Activated T-helper 2 cell treated with anti-CD3 and anti-CD28 coated beads, Interferon-gamma antibody, Interleukin-2, Interleukin-4, amounts not matched to agents 10 μg/mL and 5 μg/mL and 100 μg/mL, durations not matched to agents 14 hours and 24 hours and 36 hours (primary cell): ENCODE measurements around the gene SKI. TPM values are rescaled to one million over a fixed set of nuclear protein-coding genes. Genes with fewer than 3 reads are reported as not detected.

Experiments used
- DNase-seq: peaks from one replicate; pipeline ENCODE4 v3.0.0; 2021; ENCODE audit warnings: low spot score
- H3K27ac Mint-ChIP-seq: one replicate; pipeline ENCODE4 v1.8.0; 2021; ENCODE audit warnings: mixed read lengths
- H3K27me3 Mint-ChIP-seq: one replicate; pipeline ENCODE4 v1.8.0; 2021; ENCODE audit warnings: low read depth, mixed read lengths
- H3K36me3 Mint-ChIP-seq: one replicate; pipeline ENCODE4 v1.8.0; 2021; ENCODE audit warnings: low read depth, mixed read lengths
- H3K4me1 Mint-ChIP-seq: one replicate; pipeline ENCODE4 v1.8.0; 2021; ENCODE audit warnings: low read depth, mixed read lengths
- H3K4me3 Mint-ChIP-seq: one replicate; pipeline ENCODE4 v1.8.0; 2021; ENCODE audit warnings: low read depth, mild to moderate bottlenecking, moderate library complexity, mixed read lengths
- H3K9me3 Mint-ChIP-seq: one replicate; pipeline ENCODE4 v1.8.0; 2021; ENCODE audit warnings: mixed read lengths
- intact Hi-C: fragments of 100-400 bp; cut with micrococcal nuclease; formaldehyde crosslinking; loops from one replicate; pipeline ENCODE4 v1.15.1; 2023
- total RNA-seq: library from RNA; stranded (reverse); gene quantifications from 2 replicates; pipeline ENCODE4 v1.2.3, GENCODE V29; 2022

SKI gene
- total RNA-seq, 1 donor from 2014 or later = 37.0 TPM

- Mint-ChIP-seq H3K4me1 (no peaks in the 10 kb centered on the region), H3K36me3 (no peaks in the 10 kb centered on the region), H3K27me3 (no peaks in the 10 kb centered on the region), H3K27ac (no peak overlapping the region), H3K4me3 (no peak overlapping the region), H3K9me3 (no peaks in the 10 kb centered on the region)
- intact Hi-C loops = no loop called here
- no peak for DNase-seq
These were observed 125.7 kb downstream of the SKI start for GRCh38 chr1:2353551-2354438.

- no peak for DNase-seq
- Mint-ChIP-seq H3K4me3 (no peak overlapping the region), H3K27me3 (no peaks in the 10 kb centered on the region), H3K27ac (no peak overlapping the region), H3K4me1 (no peaks in the 10 kb centered on the region), H3K36me3 (no peaks in the 10 kb centered on the region), H3K9me3 (no peaks in the 10 kb centered on the region)
- intact Hi-C loops = no loop called here
These were observed 126.6 kb downstream of the SKI start for GRCh38 chr1:2354511-2355372.

DNA sequence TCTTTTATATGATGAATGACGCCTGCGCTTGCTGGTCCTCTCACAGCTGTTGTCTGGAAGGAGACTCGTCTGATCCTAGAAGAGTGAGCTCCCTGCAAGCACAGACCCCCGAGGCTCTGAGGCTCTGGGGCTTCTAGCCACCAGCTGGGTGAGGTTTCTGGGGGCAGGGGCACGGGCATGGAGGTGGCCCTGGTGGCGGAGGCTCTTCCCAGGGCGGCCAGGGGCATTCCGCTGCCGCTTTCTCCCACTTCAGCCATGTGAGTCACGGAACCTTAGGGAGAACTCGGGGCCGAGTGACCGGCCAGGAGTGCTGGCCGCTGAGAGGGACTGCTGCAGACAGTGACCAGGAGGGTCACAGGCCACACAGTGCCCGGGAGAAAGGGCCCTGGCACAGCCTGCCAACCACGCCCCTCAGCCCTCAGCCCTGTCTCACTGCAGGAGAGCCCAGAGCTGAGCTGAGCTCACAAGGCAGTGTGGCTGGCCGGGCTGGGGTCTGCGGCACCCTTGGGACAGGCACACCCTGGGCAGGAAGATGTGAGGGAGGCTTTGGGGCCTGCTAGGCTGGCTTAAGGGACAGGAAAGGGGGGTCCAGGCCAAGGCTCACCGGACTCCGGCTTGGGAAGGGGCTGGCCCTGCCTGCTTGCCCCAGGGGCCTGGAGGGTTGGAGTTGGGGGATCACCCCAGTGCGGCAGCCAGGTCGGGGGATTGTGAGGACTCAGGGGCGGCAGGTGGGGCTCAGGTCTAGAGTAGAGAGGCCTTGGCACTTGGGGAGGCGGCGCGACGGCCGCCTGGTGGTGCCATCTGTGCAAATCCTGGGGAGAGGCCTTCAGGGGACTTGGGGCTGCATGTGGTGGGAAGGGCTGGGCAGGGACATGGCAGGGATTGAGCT lies 127.5 kb downstream of the SKI start:
- Mint-ChIP-seq H3K36me3 (no peaks in the 10 kb centered on the region), H3K4me3 (no peak overlapping the region), H3K4me1 (no peaks in the 10 kb centered on the region), H3K9me3 (no peaks in the 10 kb centered on the region), H3K27ac (no peak overlapping the region), H3K27me3 (no peaks in the 10 kb centered on the region)
- intact Hi-C loops = no loop called here
- no peak for DNase-seq

- Mint-ChIP-seq H3K9me3 (no peaks in the 10 kb centered on the region), H3K27ac (no peak overlapping the region), H3K4me3 (no peak overlapping the region), H3K4me1 (no peaks in the 10 kb centered on the region), H3K27me3 (no peaks in the 10 kb centered on the region), H3K36me3 (no peaks in the 10 kb centered on the region)
- intact Hi-C loops = no loop called here
- DNase-seq = no peak
These were observed 128.3 kb downstream of the SKI start for GRCh38 chr1:2356401-2356800.

- Mint-ChIP-seq H3K4me1 (no peaks in the 10 kb centered on the region), H3K27me3 (peaks cover under 1% of the 10 kb centered on the region), H3K36me3 (no peaks in the 10 kb centered on the region), H3K4me3 (no peak overlapping the region), H3K27ac (no peak overlapping the region), H3K9me3 (no peaks in the 10 kb centered on the region)
- DNase-seq = no peak
- intact Hi-C loops = no loop called here
These were observed 129.1 kb downstream of the SKI start for GRCh38 chr1:2356911-2357845.

GRCh38 chr1:2358072-2358471 lies 130.0 kb downstream of the SKI start:
- no peaks in the 10 kb centered on the region for H3K4me1 Mint-ChIP-seq
- H3K27ac Mint-ChIP-seq = no peak overlapping the region
- H3K4me3 Mint-ChIP-seq = no peak overlapping the region
- DNase-seq = no peak
- H3K9me3 Mint-ChIP-seq = no peaks in the 10 kb centered on the region
- H3K36me3 Mint-ChIP-seq = no peaks in the 10 kb centered on the region
- peaks cover 2% of the 10 kb centered on the region for H3K27me3 Mint-ChIP-seq
- intact Hi-C loops = no loop called here

DNA sequence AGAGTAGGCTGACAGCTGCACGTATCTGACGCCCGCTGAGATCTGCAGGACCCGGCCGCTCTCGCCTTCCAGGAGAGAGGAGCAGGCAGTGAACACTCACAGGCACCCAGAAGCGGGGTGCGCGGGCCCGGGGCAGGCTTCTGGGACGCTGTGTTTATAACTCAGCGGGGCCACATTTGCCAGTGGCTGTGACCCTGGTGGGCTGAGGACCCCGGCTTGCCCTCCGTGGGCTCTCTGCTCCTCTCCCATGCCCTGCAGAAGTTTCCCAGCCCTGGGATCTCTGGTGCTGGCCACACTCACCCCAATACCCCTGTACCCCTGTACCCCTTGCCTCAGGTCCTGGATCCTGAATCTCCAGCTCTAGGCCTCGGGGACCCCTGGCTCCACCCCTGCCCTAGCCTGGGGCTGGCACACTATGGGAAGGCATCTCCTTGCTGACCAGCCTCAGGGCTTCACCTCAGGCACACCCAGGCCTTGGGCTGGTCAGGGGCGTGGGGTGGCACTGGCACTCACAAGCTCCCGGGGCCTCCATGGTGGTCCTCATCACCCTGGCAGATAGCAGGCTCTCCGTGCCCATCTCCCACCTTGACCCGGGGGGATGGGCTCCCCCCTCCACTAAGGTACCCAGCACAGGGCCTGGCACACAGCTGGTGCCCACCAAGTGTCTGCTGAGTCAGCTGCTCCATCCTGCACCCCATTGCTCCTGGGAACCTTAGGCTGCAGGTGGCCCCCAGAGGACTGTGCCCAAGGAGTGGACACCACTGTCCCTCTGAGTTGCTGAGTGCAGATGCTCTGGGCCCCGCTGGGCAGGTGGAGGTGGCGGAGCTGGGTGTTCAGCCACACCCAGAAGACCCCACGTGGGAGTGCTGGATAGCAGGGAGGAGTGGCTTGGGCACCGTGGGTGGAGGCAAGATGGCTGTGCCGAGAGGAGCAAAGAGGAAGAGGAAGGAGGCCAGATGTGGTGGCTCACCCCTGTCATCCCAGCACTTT lies 130.8 kb downstream of the SKI start:
- Mint-ChIP-seq H3K27ac (no peak overlapping the region), H3K27me3 (peaks cover 5% of the 10 kb centered on the region), H3K9me3 (peaks cover 4% of the 10 kb centered on the region), H3K4me1 (no peaks in the 10 kb centered on the region), H3K4me3 (no peak overlapping the region), H3K36me3 (no peaks in the 10 kb centered on the region)
- DNase-seq = no peak
- intact Hi-C loops = no loop called here

Other genes with a start within 250 kb of the SKI start
- not detected in 2 replicates for gene CFAP74, start 224.5 kb upstream of the SKI start, total RNA-seq
- gene GABRD, start 209.0 kb upstream of the SKI start, total RNA-seq = not detected in 2 replicates
- 3.6 and 4.5 TPM in 2 replicates for gene PRKCZ, start 177.9 kb upstream of the SKI start, total RNA-seq
- 61.5 and 63.8 TPM in 2 replicates for gene FAAP20, start 33.5 kb upstream of the SKI start, total RNA-seq
- 7.5 and 8.0 TPM in 2 replicates for gene MORN1, start 163.2 kb downstream of the SKI start, total RNA-seq
- 142 and 144 TPM in 2 replicates for gene RER1, start 163.5 kb downstream of the SKI start, total RNA-seq
- 17.6 and 18.2 TPM in 2 replicates for gene PEX10, start 184.2 kb downstream of the SKI start, total RNA-seq
- 2.6 and 2.8 TPM in 2 replicates for gene PLCH2, start 248.0 kb downstream of the SKI start, total RNA-seq